PC-9 (cell line): ENCODE measurements around the gene FAF1. TPM values are rescaled to one million over a fixed set of nuclear protein-coding genes. Genes with fewer than 3 reads are reported as not detected.
"Not testable (repeated sequence)": the region's sequence is repeated elsewhere in the genome, so short reads cannot be mapped to it uniquely, and the experiment has no call there.

Experiments used
- BruUV-seq: library from RNA; stranded (reverse); fragments of 400-500 nt; replicated peaks from 2 replicates; lab custom pipeline; 2021; lab: Mats Ljungman, UMichigan
- CTCF ChIA-PET: fragments of 300-600 bp; sonication (Branson Sonifier 250); formaldehyde crosslinking; loops from one replicate; lab custom pipeline; 2022; ENCODE audit warnings: antibody characterized with exemption; lab: Charles Lee
- POLR2A ChIA-PET: fragments of 300-600 bp; sonication (Branson Sonifier 250); formaldehyde crosslinking; loops from one replicate; lab custom pipeline; 2022; ENCODE audit warnings: antibody characterized with exemption; ENCODE audit not compliant: unreplicated experiment; lab: Charles Lee
- DNase-seq, 2 experiments: peaks; one replicate each; pipeline versions ENCODE4 v3.0.0 to v3.0.0-alpha.2; 2015 to 2022; ENCODE audit warnings: mixed read lengths in 1 of 2
- H2AFZ ChIP-seq: fragments of 200-600 bp; sonication (generic); 2 replicates; pipeline ENCODE4 v1.8.1; 2017; ENCODE audit warnings: antibody characterized with exemption
- H3F3A ChIP-seq: fragments of 200-600 bp; sonication (generic); 2 replicates; pipeline ENCODE4 v1.8.1; 2017; ENCODE audit warnings: antibody characterized with exemption, mild to moderate bottlenecking, low read depth; ENCODE audit not compliant: insufficient read depth
- H3K27ac ChIP-seq: fragments of 200-600 bp; sonication (generic); 2 replicates; pipeline ENCODE4 v1.6.1; 2016; ENCODE audit warnings: mixed run types
- H3K27me3 ChIP-seq: fragments of 200-600 bp; sonication (generic); 2 replicates; pipeline ENCODE4 v1.6.1; 2016; ENCODE audit warnings: low read depth, mixed run types; ENCODE audit not compliant: insufficient read depth
- H3K36me3 ChIP-seq: fragments of 200-600 bp; sonication (generic); 2 replicates; pipeline ENCODE4 v1.6.1; 2016; ENCODE audit warnings: low read depth, mixed run types
- H3K4me1 ChIP-seq: fragments of 200-600 bp; sonication (generic); replicated peaks from 2 replicates; pipeline ENCODE4 v1.6.1; 2016; ENCODE audit warnings: mixed run types; ENCODE audit not compliant: insufficient read depth
- H3K4me2 ChIP-seq: fragments of 200-600 bp; sonication (generic); 2 replicates; pipeline ENCODE4 v1.6.1; 2017; ENCODE audit warnings: mixed run types
- H3K4me3 ChIP-seq: fragments of 200-600 bp; sonication (generic); 2 replicates; pipeline ENCODE4 v1.6.1; 2016; ENCODE audit warnings: mixed run types
- H3K79me2 ChIP-seq: fragments of 200-600 bp; sonication (generic); 2 replicates; pipeline ENCODE4 v1.6.1; 2017; ENCODE audit warnings: low read depth, mixed run types
- H3K9me2 ChIP-seq: fragments of 200-600 bp; sonication (generic); 2 replicates; pipeline ENCODE4 v1.8.1; 2017; ENCODE audit warnings: mild to moderate bottlenecking; ENCODE audit not compliant: insufficient read depth
- H3K9me3 ChIP-seq: fragments of 200-600 bp; sonication (generic); 2 replicates; pipeline ENCODE4 v1.8.1; 2016; ENCODE audit warnings: low read depth; ENCODE audit not compliant: insufficient read depth
- H4K20me1 ChIP-seq: fragments of 200-600 bp; sonication (generic); 2 replicates; pipeline ENCODE4 v1.8.1; 2017; ENCODE audit not compliant: insufficient read depth
- CTCF ChIP-seq: fragments of 200-600 bp; sonication (generic); conservative IDR thresholded peaks from 2 replicates; pipeline ENCODE4 v1.6.1; 2017; ENCODE audit warnings: mixed run types, antibody characterized with exemption, mild to moderate bottlenecking, moderate library complexity
- EZH2 ChIP-seq: fragments of 200-600 bp; sonication (generic); IDR thresholded peaks from 2 replicates; pipeline ENCODE4 v1.8.0; 2017; ENCODE audit warnings: antibody characterized with exemption, low read depth
- intact Hi-C: fragments of 100-400 bp; cut with micrococcal nuclease; formaldehyde crosslinking; loops from one replicate; pipeline ENCODE4 v1.10.0; 2022; ENCODE audit not compliant: unreplicated experiment
- total RNA-seq: library from RNA; stranded (reverse); gene quantifications from 2 replicates; pipeline ENCODE4 v1.2.3, GENCODE V29; 2021

Gene FAF1
- total RNA-seq, 1 experiment from 2014 or later: 105 TPM

- H3K36me3 ChIP-seq: no peaks in the 10 kb centered on the region
- no peak overlapping the region for H2AFZ ChIP-seq
- no peaks in the 10 kb centered on the region for H3K27me3 ChIP-seq
- ChIA-PET POLR2A (no interaction called here), CTCF (no interaction called here)
- no peaks in the 10 kb centered on the region for H3K79me2 ChIP-seq
- H3F3A ChIP-seq: no peaks in the 10 kb centered on the region
- no peaks in the 10 kb centered on the region for H4K20me1 ChIP-seq
- H3K4me2 ChIP-seq: no peak overlapping the region
- no peaks in the 10 kb centered on the region for H3K9me2 ChIP-seq
- no peak overlapping the region for H3K4me3 ChIP-seq
- DNase-seq: no peak
- H3K4me1 ChIP-seq: no peaks in the 10 kb centered on the region
- no peaks in the 10 kb centered on the region for H3K9me3 ChIP-seq
- no TSS peak for BruUV-seq
- intact Hi-C loops: no loop called here
- TF ChIP-seq CTCF (no peak), EZH2 (no peak)
- H3K27ac ChIP-seq: no peak overlapping the region
Observed at GRCh38 chr1:50531601-50532000, 428.5 kb downstream of the FAF1 start.

- Histone ChIP-seq H3K4me3 (no peak overlapping the region), H3K79me2 (no peaks in the 10 kb centered on the region), H3K9me2 (no peaks in the 10 kb centered on the region), H3K9me3 (no peaks in the 10 kb centered on the region), H3K4me1 (no peaks in the 10 kb centered on the region), H3F3A (no peaks in the 10 kb centered on the region), H4K20me1 (no peaks in the 10 kb centered on the region), H3K36me3 (no peaks in the 10 kb centered on the region), H2AFZ (no peak overlapping the region), H3K27ac (no peak overlapping the region), H3K27me3 (no peaks in the 10 kb centered on the region), H3K4me2 (no peak overlapping the region)
- ChIA-PET CTCF (no interaction called here), POLR2A (no interaction called here)
- intact Hi-C loops: no loop called here
- TF ChIP-seq EZH2: no peak
- TF ChIP-seq CTCF: no peak
- BruUV-seq: no TSS peak
- DNase-seq: no peak
Observed at GRCh38 chr1:50531027-50531426, 429.0 kb downstream of the FAF1 start.

GRCh38 chr1:50529510-50529909 lies 430.6 kb downstream of the FAF1 start:
- Histone ChIP-seq H3K36me3 (no peaks in the 10 kb centered on the region), H4K20me1 (no peaks in the 10 kb centered on the region), H3K4me2 (no peak overlapping the region), H3K9me2 (no peaks in the 10 kb centered on the region), H3K27ac (no peak overlapping the region), H3F3A (no peaks in the 10 kb centered on the region), H2AFZ (no peak overlapping the region), H3K79me2 (no peaks in the 10 kb centered on the region), H3K4me1 (no peaks in the 10 kb centered on the region), H3K27me3 (no peaks in the 10 kb centered on the region), H3K4me3 (no peak overlapping the region), H3K9me3 (no peaks in the 10 kb centered on the region)
- ChIA-PET POLR2A (no interaction called here), CTCF (no interaction called here)
- TF ChIP-seq EZH2: no peak
- no peak for TF ChIP-seq CTCF
- no peak for DNase-seq
- no TSS peak for BruUV-seq
- intact Hi-C loops: no loop called here

GRCh38 chr1:50527987-50528320 lies 432.1 kb downstream of the FAF1 start:
- POLR2A ChIA-PET, H3K9me3 ChIP-seq, BruUV-seq, H3K4me2 ChIP-seq, H2AFZ ChIP-seq, H3F3A ChIP-seq, DNase-seq, H3K27ac ChIP-seq, H3K79me2 ChIP-seq, H3K4me1 ChIP-seq, H3K36me3 ChIP-seq, H3K9me2 ChIP-seq, intact Hi-C loops, CTCF ChIA-PET, H3K4me3 ChIP-seq, H4K20me1 ChIP-seq, H3K27me3 ChIP-seq: not testable (repeated sequence)
